GM21619 (cell line): ENCODE measurements around the gene RHBDD3.
"Not testable (repeated sequence)": the region's sequence is repeated elsewhere in the genome, so short reads cannot be mapped to it uniquely, and the experiment has no call there.

Source experiments
- ATAC-seq: cut with Tn5 transposase; IDR thresholded peaks from one replicate; pipeline ENCODE4 v1.9.1; 2021; ENCODE audit not compliant: unreplicated experiment

RHBDD3 gene

GRCh38 chr22:29219409-29219782, 48.4 kb downstream of the RHBDD3 start:
- not testable (repeated sequence) for ATAC-seq

DNA sequence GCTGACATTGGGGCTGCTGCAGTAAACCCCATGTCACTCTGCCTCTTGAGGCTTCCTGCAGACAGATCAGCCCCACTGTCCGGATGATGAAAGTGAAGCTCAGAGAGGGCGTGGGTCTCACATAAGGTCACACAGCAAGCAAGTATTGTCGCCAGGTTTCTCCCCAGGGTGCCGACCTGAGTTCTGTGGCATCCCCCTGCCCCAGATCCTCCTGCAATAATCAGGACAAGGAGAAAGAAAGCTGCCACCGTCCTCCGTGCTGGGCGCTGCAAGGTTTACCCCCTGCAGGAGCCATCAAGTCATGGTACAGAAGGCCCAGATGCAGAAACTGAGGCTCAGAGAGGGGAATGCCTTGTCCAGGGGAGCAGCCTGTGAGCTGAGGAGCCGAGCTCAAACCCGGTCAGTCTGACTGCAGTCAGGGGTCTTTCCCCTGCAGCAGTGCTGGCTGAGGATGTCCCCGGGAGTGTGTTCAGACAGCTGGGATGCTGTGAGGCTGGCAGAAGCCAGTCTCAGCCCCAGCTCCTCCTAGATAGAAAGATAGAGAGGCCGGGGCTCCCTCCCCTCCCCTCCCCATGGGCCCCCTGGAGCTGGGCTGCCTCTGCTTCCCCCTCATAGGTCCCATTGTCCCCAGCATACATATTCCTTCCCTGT, 48.9 kb downstream of the RHBDD3 start:
- ATAC-seq = no peak

- no peak for ATAC-seq
Measured at GRCh38 chr22:29217827-29218757, 49.7 kb downstream of the RHBDD3 start.

DNA sequence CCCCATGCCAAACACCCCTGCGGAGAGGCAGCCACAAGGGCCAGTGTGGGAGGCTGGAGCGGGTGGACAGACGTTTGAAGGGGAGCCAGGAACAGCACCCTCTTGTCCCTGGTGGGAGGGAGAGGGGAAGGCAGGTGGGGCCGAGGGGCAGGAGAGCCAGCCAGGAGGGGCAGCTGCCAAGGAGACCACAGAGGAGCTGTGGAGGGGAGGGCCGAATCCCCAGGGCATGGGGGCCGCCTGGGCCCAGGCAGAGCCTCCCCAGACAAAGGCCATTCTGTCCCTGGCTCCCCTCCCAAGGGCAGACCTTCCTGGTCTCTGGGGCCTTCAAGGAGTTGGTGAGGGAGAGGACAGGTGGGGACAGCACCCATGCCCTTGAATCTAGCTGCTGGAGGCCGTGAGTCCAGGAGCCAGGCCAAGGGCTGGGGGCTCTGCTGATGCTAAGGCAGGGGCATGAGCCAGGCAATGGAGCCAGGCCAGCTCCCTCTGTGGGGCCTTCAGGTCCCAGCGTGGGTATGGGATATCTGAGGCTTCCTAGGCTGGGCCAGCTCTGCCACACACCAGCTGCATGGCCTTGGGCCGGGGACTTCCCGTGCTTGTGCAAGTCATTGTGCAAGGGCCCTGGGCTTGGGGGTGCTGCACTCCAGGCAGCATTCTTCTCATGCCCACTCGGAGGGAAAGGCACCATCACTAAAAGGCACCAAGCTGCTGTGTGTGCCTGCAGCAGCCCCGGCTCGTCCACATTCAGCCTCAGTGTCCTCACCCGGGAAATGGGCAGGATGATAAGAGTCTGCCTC, 50.7 kb downstream of the RHBDD3 start:
- no peak for ATAC-seq

GRCh38 chr22:29216011-29216872, 51.5 kb downstream of the RHBDD3 start:
- ATAC-seq = no peak

DNA sequence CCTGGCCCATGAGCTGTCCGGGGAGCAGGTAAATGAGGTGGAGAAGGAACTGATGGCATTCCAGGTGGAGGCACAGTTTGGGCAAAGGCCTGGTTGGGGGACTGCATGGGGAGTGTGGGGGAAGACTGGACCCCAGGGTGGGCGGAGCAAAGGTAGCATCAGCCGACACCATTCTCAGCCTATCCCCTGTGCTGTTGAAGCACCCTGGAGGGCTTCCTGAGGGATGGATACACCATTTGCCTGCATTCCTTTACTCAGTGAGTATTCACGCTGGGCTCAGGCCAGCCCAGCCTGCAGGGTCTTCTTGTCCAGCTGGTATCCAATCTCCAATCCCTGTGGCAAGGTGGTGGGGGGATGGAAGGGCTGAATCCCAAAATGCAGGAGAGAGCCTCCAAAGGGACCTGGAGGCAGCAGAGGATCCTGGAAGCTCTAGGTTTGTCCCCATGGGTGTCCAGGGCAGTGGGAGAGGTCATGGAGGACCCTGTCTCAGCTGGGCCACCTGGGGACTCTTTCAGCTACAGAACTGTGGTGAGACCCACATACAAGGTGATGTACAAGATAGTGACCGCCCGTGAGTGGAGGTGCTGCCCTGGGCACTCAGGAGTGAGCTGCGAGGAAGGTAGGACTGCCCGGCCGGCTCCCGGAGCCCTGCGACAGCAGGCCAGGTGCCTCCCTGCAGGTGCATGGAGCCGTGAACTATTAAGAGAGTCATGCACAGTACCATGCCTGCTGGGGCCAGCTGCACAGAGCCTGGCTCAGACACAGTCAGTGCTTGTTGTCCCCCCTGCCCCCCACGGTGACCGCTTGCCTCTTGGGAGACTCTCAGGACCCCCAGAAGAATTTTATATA, 52.5 kb downstream of the RHBDD3 start:
- no peak for ATAC-seq

- no peak for ATAC-seq
Measured at GRCh38 chr22:29214232-29214631, 53.5 kb downstream of the RHBDD3 start.

GRCh38 chr22:29213493-29213892, 54.3 kb downstream of the RHBDD3 start:
- no peak for ATAC-seq

GRCh38 chr22:29212743-29213142, 55.0 kb downstream of the RHBDD3 start:
- ATAC-seq = no peak

- ATAC-seq = no peak
Measured at GRCh38 chr22:29211466-29211865, 56.3 kb downstream of the RHBDD3 start.

DNA sequence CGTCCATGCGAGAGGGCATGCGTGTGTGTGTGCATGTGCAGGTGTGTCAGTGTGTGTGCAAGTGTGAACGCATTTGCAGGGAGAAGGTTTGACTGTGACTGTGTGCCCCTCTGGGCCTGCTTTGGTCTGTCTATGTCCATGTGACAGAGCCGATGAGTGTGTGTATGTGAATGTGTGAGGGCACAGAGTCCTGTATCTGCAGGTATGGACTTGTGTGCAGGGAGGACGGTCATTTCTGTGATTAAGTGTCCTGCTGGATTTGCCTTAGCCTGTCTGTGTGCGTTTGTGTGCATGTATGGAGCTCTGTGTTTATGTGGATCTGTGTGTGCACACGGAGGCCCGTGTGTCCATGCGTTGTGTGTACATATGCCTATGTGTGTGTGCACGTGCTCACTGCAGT, 56.7 kb downstream of the RHBDD3 start:
- ATAC-seq = no peak
